ENCODE measurements around the gene RASA4B.
"Not testable (repeated sequence)": the region's sequence is repeated elsewhere in the genome, so short reads cannot be mapped to it uniquely, and the experiment has no call there.

The RASA4B gene

DNA sequence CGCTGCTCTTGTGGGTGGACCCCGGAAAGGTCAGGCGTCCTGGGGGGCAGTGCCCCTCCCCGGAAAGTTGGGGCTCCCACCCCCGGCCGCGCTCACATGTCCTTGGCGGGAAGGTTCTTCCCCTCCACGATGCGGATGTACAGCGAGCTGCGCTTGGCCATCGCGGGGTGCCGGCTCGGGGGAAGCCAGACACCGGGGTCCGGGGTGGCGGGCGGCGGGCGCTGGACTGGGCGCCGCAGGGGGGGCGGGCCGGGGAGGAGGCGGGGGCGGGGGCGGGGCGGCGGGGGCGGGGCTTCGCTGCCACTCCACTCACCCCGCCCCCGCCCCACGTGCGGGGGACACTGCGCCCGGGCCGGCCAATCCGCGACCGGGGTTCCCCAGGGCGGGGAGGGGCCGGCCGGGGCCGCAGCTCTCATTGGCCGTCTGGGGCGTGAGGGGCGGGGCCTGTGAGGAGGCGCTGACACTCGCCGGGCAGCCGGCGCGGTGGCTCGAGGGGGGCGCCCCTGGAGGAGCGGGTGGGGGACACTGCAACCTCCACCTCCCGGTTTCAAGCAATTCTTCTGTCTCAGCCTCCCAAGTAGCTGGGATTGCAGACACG is at the start of gene RASA4B:
TSS of gene RASA4B (minus strand) at position 228 of the 598 bp plus-strand sequence. CDS start at position 161, 67 bp downstream.
- H3K4me3 ChIP-seq (ENCODE audit: low read depth, low read length); DNase-seq (ENCODE audit: low read depth): not testable (repeated sequence)

- H3K4me3 ChIP-seq (ENCODE audit: low read depth, low read length); DNase-seq (ENCODE audit: low read depth): not testable (repeated sequence)
These were observed 33.3 kb upstream of the RASA4B start, which contains the start of gene SPDYE2 for GRCh38 chr7:102550808-102551422. SPDYE2 (plus strand) TSS chr7:102551226; CDS start chr7:102553256, 2,030 bp downstream.

- not testable (repeated sequence) for H3K4me3 ChIP-seq (ENCODE audit: low read depth, low read length); DNase-seq (ENCODE audit: low read depth)
These were observed 28.8 kb upstream of the RASA4B start for GRCh38 chr7:102546353-102546752.

- not testable (repeated sequence) for H3K4me3 ChIP-seq (ENCODE audit: low read depth, low read length); DNase-seq (ENCODE audit: low read depth)
These were observed 27.7 kb upstream of the RASA4B start for GRCh38 chr7:102545288-102545687.

DNA sequence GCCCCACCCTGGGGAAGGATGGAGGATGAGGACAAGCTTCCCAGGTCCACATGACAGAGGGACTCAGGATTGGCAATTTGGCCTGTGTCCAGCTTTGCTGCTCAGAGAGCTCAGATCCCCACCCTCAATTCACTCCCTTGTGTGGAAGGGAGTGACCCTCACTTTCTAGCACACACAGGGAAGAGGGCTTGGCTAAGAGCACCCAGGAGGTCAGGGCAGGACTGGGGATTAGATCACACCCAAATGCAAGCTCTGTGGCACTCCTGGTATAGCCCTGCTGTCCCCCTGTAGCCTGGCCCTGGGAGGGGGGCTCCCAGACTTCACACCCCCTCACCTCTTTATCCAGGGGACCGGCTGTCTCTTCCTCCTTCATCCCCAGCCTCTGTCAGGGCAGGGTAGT is 26.8 kb upstream of the RASA4B start:
- H3K4me3 ChIP-seq (ENCODE audit: low read depth, low read length); DNase-seq (ENCODE audit: low read depth): not testable (repeated sequence)

DNA sequence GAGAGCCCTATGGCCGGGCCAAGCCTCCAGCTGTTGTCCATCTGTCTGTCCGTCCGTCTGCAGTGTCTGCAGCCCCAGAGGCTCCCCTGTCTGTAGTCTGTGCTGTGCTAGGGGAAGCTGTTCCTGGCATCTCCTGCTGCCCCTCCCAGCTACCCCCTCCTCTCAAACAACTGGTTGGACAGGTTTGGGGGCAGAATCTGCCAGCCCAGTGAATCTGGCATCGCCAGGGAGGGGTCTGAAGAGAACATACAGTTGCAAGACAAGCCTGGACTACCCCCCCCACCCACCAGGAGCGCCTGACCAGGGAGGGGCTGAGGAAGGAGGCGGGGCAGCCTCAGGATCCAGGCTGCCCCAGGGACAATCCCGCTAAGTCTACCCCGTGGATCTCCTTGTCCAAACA is 26.0 kb upstream of the RASA4B start, which contains the start of gene UPK3BL2:
TSS of gene UPK3BL2 (minus strand) at position 101 of the 400 bp plus-strand sequence. CDS start at position 41, 60 bp downstream.
- not testable (repeated sequence) for H3K4me3 ChIP-seq (ENCODE audit: low read depth, low read length); DNase-seq (ENCODE audit: low read depth)

DNA sequence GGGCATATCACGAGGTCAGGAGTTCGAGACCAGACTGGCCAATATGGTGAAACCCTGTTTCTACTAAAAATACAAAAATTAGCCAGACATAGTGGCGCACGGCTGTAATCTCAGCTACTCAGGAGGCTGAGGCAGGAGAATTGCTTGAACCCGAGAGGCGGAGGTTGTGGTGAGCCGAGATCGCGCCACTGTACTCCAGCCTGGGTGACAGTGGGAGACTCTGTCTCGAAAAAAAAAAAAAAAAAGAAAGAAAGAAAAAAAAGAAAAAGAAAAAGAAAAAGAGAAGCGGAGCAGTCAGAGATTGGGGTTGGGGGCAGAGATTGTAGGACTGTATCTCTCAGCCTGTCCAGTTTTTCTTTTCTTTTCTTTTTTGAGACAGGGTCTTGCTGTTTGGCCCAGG is 25.2 kb upstream of the RASA4B start:
- H3K4me3 ChIP-seq (ENCODE audit: low read depth, low read length): not testable (repeated sequence)

GRCh38 chr7:102542083-102542482 is 24.5 kb upstream of the RASA4B start:
- not testable (repeated sequence) for DNase-seq (ENCODE audit: low read depth); H3K4me3 ChIP-seq (ENCODE audit: low read depth, low read length)

More for the DNA sequence above, 25.2 kb upstream of the RASA4B start:
- DNase-seq (ENCODE audit: low read depth): not testable (repeated sequence)

DNA sequence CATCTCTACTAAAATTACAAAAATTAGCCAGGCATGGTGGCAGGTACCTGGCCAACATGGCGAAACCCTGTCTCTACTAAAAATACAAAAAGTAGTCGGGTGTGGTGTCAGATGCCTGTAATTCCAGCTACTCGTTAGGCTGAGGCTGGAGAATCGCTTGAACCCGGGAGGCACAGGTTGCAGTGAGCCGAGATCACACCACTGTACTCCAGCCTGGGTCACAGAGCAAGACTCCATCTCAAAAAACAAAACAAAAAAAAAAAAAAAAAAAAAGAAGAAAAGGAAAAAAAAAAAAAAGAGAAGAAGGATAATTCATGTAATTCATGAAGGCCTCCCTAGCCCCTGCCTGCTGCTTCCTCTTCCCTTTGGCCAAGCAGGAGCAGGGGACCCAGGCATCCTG is 23.0 kb upstream of the RASA4B start:
- not testable (repeated sequence) for DNase-seq (ENCODE audit: low read depth); H3K4me3 ChIP-seq (ENCODE audit: low read depth, low read length)

DNA sequence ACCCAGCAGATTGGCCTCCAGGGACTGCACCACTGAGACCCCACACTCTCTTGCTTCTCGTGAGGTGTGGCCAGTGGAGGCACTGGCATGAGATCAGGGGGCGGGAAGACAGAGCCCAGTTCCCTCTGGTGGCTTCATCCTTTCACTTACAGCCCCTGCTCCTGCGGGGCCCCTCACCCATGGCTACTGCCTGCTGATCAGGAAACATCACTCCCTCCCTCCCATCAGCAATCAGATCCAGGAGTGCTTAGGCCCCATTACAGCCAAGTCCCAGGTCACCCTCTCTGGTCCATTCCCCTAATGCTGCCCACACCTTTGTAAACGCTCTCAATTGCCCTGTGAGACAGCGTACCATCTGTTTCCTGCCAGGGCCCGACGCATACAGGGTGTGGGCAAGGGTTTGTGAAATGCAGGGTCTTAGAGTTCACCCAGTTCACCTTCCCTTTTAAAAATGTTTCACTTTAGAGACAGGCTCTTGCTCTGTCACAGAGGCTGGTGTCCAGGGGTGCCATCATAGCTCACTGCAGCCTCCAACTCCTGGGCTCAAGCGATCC is 17.6 kb upstream of the RASA4B start:
- DNase-seq (ENCODE audit: low read depth); H3K4me3 ChIP-seq (ENCODE audit: low read depth, low read length): not testable (repeated sequence)

GRCh38 chr7:102532127-102532526 is 14.6 kb upstream of the RASA4B start:
- not testable (repeated sequence) for H3K4me3 ChIP-seq (ENCODE audit: low read depth, low read length); DNase-seq (ENCODE audit: low read depth)

DNA sequence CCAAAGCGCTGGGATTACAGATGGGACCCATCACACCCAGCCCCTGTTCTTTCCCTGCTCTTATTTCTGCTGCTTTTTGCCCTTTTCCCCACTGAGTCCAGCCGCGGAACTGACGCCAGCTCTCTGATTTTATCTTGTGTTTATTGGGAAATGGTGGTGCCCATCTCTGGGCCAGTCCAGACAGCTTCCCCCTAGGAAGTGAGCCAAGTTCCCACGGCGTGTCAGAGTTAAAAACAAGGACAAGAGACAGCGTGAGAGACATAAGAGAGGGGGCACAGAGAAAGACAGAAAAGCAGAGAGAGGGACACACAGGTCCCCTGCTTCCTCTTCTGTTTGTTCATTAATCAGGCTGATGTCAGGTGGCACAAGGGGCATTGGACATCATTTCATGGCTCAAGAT is 14.0 kb upstream of the RASA4B start:
- not testable (repeated sequence) for DNase-seq (ENCODE audit: low read depth); H3K4me3 ChIP-seq (ENCODE audit: low read depth, low read length)

DNA sequence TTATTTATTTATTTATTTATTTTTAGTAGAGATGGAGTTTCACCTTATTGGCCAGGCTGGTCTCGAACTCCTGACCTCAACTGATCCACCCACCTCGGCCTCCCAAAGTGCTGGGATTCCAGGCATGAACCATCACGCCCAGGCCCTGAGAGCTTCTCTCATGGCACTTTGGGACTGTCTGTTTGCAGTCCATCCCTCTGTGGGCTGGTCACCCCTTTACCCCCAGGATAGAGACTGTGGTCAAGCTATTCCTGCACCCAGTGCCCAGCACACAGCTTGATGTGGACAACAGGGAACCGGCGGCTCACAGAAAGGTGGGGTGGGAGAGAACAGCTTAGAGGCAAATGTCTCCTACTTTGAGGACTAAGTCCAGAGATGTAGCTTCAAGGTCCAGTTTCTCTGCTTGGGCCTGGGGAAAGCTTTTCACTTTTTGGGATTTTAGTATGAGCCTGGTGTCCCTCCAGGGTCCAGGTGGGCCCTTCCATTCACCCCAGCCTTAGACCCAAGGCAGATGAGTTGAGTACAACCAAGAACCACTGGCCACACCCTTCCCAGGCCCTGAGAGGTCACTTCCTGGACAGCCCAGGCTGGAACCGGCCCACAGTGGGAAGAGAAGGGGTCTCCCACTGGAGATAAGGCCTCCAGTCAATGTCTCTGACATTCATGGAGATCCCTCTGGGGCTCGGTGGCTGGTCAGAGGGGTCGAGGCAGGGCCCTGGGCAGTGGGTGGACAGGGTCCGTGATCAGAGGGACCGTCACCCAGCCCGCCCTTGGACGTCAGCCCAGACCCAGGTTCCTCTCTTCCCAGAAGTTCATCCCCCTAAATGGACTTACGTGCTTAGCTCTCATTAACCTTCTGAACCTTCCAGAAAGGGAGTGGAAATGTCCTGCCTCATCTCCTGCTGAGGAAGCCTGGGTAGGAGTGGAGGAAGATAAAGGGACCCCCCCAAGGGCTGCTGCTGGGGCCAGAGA is 10.5 kb upstream of the RASA4B start:
- not testable (repeated sequence) for DNase-seq (ENCODE audit: low read depth); H3K4me3 ChIP-seq (ENCODE audit: low read depth, low read length)

- not testable (repeated sequence) for DNase-seq (ENCODE audit: low read depth); H3K4me3 ChIP-seq (ENCODE audit: low read depth, low read length)
These were observed 9.6 kb upstream of the RASA4B start for GRCh38 chr7:102527182-102527581.

GRCh38 chr7:102524803-102525202 is 7.2 kb upstream of the RASA4B start:
- not testable (repeated sequence) for H3K4me3 ChIP-seq (ENCODE audit: low read depth, low read length); DNase-seq (ENCODE audit: low read depth)

GRCh38 chr7:102520797-102521196 is 3.2 kb upstream of the RASA4B start:
- not testable (repeated sequence) for H3K4me3 ChIP-seq (ENCODE audit: low read depth, low read length); DNase-seq (ENCODE audit: low read depth)

DNA sequence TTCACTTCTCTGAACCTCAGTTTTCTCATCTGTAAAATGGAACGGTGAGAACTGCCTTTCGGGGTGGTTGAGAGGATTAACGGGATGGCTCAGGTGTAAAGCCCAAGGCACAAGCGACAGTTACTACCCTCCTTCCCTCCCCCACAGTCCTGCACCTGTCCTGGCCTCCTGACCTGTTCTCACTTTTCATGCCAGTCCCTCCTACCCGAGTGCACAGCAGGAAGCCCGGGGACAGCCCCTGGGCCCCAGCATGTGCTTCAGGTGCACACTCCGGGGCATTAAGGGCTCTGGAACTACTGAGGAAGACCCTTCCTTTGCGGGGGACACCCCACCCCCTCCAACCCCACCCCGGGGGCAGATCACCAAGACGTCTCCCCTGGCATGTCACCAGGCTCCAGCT is 626 bp downstream of the RASA4B start:
- H3K4me3 ChIP-seq (ENCODE audit: low read depth, low read length); DNase-seq (ENCODE audit: low read depth): not testable (repeated sequence)

GRCh38 chr7:102515889-102516288 is 1.7 kb downstream of the RASA4B start:
- not testable (repeated sequence) for H3K4me3 ChIP-seq (ENCODE audit: low read depth, low read length); DNase-seq (ENCODE audit: low read depth)
